Tongue (tissue), 2 donors: ENCODE measurements around the gene CNKSR3. TPM values are rescaled to one million over a fixed set of nuclear protein-coding genes. Genes with fewer than 3 reads are reported as not detected.

Experiments
- DNase-seq: peaks from one replicate; pipeline ENCODE4 v3.0.0-alpha.2; 2015
- total RNA-seq: library from RNA; depleted of rRNA; stranded (reverse); fragments of >200 nt; gene quantifications from one replicate; pipeline ENCODE4 v1.2.3, GENCODE V29; 2014

CNKSR3 gene
- total RNA-seq, 1 donor from 2014 or later = 14.8 TPM

DNA sequence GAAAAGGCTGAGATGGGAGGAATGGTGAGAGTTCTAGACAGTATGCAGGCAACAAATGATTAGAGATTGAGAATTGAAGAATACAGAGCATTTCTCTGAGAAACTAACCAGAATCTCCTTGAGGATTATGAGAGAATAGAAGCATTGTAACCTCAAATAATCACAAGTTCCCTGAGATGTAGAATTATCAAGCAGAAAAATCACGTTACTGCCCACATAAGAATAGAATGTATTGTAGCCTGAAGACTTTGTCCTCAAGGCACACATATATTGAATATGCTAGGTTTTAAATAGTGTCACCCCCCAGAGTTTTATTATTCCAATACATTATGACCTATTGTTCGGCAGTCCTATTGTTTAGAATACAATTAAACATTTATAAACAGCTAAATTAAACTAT is 57.2 kb downstream of the CNKSR3 start:
- no peak for DNase-seq

DNA sequence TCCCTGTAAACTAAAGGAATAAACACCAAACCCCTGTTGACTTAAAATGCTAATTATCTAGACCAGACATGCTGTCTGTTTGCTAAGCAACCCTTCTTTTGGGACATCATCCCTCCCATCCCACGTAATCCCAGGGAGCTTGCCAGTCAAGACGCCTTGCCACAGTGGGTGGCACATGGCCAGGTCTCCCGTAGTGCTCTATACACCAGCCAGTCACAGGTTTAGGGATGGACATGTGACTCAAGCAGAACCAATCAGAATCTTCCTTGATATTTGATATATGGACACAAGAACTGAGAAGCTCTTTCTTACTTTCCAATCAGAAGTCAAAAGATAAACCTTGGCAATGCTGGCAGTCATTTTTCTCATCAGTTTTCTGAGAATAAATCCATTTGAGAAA is 60.0 kb downstream of the CNKSR3 start:
- DNase-seq = no peak

DNA sequence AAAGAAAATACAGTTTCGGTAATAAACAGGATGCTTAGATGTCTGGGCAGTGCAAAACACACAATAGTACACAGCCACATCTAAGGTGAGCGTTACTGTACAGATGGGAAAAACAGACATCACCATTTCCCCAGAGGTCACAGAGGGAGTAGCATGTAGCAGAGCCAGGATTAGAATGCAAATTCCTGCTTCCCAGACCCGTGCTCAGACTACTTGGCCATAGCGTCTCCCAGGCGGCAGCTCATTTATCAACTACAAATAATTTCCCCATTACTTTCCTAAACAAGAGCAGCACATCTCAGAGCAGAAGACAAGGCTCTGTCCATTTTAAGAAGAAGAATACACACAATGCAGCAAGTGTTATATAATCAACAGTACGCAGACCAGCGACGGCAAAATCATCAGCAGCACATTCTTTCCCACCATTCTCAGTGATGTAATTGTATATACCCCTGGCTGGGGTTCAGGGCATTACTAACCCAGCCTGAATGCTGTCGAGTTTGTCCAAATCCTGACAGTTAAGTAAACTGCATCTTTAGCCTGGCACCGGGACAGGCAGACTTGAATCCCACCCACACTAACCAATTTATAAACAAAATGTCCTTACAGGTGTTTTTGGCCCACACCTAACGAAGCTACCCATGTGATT is 61.9 kb downstream of the CNKSR3 start:
- DNase-seq = peak; percentile 93

DNA sequence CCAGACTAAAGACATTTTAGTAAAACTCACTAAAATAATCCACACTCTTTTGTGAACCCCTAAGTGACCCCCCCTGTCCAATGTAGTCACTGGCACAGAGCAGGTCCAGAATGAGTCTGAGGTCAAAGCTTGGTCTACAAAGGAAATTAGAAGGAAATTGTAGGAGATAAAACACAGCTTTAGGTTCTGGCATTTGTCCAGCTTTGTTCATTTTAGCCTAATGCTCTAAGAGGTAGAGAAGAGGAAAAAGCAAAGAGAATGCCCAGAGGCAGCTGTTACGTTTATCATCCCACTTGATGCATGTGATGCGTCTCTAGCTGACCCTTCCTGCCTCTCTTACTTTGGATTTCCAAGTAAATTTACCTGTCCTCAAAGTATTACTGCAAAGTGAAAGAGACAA is 62.5 kb downstream of the CNKSR3 start:
- DNase-seq = peak; percentile 84

DNA sequence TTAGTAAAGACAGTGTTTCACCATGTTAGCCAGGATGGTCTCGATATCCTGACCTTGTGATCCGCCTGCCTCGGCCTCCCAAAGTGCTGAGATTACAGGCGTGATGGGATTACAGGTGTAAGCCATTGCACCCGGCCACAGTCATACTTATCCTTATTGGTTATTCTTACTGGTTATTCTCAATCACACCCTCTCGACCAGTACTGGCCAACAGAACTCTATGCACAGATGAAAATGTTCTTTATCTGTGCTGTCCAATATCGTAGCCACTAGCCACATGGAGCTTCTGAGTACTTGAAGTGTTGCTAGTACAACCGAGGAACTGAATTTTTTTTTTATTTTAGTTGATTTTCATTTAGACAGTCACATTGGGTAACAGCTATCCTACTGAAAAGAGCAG is 63.5 kb downstream of the CNKSR3 start:
- no peak for DNase-seq

DNA sequence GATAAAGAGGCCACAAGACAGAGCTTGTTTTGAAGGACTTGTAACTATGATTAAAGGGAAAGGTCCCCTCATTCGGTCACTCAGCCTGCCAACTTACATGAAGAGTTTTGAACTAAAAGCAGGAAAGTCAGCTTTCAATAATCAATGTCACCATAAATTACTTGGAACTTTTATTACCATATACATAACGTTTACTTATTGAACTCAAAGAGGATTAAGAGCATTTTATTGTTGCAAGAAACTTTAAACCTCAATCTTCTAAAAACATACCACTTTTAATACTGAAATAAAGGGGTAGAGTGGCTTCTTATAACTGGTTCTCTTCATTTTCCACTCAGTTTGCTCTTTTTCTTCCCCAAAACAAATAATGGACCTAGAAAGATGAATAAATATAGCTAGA is 65.1 kb downstream of the CNKSR3 start:
- no peak for DNase-seq

DNA sequence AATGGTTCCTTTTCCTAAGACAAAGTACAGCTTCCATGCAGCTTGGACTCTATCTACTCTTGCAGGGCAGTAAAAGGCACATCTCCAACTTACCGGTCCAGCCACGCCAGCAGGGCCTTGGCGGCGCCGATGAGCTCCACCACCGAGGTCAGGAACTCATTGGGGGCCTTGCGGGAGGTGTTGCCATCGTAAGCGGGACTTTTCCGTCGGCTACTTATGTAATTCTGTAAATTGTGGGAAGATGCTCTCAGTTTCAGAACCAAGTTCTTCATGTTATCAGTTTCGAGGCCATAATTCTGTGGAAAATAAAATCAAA is 68.5 kb downstream of the CNKSR3 start:
- DNase-seq = no peak

DNA sequence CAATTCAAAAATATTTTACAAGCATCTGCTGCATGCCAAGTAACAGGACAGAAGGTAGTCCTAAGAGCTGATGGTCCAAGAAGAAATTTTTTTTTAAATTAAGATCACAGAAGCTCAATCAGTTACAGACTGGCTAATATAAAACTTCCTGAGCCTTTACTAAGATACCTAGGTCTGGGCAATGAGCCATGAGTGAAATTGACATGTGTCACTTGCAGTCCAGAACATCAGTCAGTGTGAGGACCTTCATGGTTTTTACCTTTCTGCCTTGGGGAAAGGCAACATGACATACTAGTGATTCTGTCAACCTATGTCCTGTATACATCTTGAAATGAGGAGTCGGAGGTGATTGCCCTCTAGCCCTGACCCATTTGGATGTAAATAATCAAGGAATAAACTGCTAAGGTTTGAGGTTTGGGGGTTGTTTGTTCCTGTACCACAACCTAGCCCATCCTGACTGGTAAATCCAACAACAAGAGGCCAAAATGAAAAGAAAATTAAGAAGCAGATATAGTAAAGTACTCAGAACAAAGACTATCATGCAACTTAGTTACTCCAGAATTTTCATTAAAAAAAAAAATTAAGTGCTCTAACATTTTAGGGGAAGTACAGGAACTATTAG is 70.0 kb downstream of the CNKSR3 start:
- DNase-seq = no peak

DNA sequence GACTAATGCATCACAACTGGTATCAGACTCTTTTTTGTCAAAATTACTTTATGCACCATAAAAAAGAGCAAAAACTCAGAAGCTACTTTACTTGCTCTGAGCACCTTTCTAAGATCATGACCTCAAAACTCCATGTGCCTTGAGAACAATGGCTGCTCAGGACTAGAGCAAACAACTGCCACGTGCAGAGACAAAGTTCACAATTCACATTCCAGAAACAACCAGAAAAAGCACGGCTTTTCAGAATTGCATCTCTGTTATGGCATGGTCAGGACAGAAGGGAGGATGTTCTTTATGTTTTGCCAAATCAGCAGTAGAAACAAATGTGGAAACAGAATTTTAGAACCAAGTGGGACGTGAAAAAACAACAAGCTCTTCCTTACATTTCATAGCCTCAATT is 70.5 kb downstream of the CNKSR3 start:
- no peak for DNase-seq

DNA sequence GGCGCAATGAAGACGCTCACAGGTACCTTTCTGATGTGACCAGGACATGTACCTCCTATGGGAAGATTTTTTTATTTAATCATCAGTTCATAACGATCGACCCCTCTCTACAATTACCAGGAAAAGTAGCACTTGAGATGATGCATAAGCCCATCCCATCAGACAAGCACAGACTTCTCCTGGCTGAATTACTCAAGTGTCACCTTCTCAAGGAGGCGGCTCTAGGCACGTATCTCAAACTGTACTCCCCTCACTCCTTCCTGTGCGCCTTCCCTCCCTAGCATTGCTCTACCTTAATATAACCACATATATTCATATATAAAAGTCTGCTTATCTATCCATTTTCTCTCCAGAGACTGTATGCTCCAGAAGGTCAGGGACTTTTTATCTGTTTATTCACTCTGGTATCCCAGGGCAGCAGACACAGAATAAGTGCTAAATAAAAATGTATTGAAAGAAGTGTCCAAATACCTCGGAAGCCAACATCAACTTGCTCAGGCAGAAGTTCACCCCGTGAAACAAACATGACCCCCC is 71.5 kb downstream of the CNKSR3 start:
- no peak for DNase-seq

DNA sequence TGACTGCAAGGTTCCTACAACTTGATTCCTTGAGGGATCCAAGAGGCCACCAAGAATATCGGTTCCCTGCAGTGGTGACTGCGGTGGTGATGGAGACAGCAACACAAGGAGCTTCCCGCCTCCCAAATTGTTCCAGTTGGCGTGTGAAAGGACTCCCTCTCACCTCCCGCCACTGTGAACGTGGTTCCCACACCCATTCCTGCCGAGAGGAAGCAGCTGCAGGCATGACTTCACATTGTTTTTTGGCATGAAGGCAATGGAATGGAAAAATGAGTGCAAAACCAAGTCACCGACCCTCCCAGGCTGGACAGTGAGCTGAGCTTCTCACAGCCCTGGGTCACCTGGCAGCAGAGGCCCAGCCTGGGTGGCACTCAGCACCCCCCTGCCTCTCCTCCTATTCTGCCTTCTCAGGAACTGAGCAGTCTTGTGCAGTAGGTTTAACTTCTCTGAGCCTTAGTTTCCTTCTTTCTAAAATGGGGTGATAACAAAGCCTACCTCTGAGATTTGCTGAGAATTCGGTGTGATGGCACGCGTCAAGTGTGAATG is 75.0 kb downstream of the CNKSR3 start:
- DNase-seq = peak; percentile 62

DNA sequence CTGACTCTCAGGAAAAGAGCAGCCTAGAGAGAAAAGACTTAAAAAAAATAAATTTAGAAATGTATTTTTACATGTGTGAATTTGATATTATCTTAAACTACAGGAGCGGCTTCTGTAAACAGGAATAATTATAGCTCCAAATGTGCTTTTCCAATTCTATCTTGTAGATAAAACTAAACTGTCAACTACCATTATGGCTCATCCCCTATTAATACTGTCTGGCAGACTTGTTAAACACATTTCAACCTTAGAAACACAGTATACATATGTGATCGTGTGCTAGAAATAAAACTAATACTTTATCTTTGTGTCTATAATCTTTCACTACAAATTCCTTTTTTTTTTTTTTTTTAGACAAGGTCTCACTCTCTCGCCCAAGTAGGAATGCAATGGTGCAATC is 75.8 kb downstream of the CNKSR3 start:
- DNase-seq = no peak

DNA sequence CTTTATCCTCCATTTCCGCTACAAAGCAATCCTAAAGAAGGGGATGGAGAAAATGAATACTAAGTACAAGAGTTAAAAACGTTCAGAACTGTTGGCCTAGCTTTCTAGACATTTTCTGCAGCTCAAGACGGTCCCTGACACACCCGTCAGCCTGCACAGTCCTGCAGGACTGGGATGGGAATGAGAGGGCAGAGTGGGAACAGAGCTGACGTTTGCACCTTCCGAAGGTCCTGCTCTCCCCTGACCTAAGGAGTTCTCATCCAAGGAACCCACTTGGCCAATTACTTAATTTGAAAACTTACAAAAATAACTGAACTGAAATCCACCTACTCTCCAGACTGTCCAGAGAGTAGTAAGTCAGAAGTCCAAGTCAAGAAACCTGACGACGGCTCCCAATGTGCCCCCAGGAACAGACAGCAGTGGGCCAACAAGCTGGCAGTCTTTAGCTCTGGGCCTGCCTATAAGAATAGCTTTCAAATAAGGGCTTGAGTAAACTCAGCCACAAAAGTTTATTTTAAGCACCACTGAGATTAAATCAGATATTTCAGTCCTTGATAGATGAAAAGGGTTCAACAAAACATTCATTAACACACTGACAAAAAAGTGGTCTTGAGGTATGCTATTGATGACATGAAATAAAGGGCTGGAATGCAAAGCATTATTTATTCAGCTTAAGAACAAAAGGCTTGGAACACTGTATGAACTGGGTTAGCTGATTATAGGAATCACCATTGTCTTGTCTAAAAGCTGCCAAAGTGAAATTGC is 76.8 kb downstream of the CNKSR3 start:
- DNase-seq = no peak

DNA sequence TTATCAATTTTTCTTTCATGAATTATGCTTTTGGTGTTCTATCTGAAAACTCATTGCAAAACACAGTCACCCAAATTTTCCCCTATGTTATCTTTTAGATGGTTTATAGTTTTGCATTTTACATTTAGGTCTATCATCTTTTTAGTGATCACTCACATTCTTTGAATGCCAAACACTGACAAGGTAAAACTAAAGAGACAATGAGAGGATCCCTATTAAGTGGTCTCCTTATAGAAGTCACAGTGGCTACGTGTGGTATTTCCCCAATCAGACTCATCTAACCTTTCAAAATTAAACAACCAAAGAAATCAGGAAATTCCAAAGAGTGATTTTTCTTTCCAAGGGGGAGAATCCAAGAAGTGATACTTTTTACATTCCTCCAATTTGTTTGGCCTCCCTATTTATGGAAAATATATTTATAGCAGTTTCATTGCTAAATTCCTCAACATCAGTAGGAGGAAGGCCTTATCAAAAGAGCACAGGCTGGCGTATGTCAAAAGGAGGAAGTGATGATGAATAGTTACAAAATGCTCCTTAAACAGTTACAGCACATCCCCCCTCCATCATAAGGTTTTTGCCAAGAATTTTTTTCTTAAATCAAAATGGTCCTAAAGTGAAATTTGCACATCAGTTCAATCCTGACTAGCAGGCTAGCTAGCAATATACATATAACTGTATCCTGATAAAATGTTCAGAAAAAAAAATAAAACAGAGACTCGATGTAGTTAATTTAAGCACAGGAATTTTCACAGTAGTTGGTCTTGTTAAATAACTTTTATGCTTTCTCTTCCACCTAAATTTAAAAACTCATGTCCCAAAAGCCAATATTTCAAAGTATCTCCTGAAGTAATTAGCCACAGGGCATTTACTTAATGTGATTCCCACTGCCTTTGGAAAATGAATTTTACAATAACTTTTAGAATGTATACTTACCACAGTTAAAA is 77.7 kb downstream of the CNKSR3 start:
- no peak for DNase-seq

DNA sequence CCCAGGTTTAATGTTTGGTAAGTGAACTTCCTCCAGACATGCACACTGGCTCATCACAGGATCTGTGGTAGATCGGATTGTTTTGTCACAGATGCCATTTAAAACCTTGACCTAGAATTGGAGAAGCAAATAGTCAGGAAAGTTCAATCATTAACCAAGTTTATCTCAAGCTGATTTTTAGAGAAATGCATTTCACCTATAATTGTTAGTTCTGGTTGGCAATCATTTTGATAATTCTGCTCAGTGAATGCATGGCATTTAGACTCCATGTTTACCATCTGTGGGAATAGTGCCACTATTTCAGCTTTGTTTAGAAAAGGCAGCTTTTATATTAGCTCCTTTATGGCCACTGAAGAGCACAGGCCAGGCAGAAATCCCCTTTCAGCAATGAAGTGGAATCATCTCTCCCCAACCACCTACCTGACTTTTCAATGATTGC is 80.0 kb downstream of the CNKSR3 start:
- DNase-seq = no peak

DNA sequence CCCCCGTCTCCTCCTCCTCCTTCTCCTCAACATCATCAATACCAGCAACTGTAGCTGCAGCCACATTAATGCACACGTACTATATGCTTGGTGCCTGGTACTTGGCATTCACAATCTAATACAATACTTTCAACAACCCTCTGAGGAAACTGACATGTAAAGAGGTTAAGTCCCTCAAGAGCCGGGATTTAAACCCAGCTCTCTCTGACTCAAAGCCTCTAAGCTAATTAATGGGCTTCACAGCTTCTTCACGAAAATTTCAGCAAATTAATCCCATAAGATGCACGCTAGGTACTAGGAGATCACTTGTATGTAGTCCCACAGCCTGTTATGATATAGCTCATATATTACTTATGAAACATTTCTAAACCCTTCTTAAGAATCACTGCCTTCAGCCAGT is 80.8 kb downstream of the CNKSR3 start:
- no peak for DNase-seq

DNA sequence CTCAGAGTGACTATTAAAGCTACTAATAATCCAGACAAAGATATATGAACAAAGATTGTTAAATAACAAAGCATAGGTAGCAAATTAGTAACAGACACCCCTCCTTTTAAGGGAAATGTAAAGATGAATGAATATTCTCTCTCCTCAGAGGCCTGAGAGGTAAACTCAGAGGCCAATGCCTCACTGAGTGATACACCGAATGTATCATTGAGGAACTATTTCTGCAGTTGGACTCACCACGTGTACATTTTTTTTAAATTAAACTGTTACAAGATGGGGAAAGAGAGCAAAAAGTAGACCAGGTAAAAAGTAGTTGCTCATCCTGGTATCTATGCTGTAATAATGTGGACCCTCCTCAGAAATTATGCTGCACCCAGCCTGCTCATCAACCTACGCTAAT is 81.6 kb downstream of the CNKSR3 start:
- no peak for DNase-seq

DNA sequence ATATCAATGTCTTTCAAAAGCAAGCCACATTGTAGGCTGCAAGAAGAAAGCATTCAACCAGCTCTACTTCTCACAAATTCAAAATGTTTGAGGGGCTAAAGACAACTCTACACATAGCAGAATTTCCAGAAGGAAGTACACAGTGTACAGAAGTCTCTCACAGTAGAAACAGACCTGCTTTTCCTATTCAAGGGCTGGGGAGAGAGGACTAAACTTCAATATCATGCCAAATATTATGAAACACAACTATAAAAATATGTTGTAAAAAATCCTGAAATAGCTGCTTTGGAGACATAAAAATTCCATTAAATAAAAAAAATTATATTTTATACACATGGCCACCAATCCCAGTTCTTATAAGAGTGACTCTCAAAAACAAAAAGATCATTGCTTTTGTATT is 83.0 kb downstream of the CNKSR3 start:
- no peak for DNase-seq

DNA sequence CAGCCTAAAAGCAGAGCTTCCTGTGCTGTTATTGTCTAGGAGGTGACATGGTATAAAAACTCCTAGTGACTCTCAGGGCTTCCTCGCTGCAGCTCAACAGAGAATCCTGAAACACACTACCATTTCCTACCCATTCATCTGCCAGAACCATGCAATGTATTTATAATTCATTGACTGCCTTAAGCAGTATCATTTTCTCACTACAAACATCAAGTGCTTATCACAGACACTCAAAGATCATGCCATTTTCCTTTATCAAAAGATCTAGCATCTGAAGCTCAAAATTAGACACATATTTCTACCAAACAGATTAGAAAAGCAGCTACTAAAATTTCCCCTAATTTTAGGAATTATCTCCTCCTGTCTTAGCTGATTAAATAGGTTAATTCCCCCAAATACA is 83.5 kb downstream of the CNKSR3 start:
- DNase-seq = no peak

DNA sequence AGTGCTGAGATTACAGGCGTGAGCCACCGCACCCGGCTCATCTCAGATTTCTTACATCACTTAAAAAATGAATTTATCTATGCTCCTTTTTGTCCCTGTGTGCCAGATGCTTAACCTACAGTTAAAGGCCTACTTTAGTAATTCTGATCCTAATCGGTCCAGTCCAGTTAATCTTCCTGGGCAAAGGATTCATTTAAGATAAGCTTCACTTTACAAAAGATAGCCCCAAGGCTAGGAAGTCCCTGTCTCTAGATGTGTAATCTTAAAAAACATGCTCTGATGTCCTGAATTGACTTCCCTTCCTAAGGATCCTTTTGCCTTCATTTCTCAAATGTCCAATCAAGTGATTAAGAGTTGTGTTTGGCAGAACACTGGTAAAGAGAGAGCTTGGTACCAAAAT is 85.5 kb downstream of the CNKSR3 start:
- no peak for DNase-seq

DNA sequence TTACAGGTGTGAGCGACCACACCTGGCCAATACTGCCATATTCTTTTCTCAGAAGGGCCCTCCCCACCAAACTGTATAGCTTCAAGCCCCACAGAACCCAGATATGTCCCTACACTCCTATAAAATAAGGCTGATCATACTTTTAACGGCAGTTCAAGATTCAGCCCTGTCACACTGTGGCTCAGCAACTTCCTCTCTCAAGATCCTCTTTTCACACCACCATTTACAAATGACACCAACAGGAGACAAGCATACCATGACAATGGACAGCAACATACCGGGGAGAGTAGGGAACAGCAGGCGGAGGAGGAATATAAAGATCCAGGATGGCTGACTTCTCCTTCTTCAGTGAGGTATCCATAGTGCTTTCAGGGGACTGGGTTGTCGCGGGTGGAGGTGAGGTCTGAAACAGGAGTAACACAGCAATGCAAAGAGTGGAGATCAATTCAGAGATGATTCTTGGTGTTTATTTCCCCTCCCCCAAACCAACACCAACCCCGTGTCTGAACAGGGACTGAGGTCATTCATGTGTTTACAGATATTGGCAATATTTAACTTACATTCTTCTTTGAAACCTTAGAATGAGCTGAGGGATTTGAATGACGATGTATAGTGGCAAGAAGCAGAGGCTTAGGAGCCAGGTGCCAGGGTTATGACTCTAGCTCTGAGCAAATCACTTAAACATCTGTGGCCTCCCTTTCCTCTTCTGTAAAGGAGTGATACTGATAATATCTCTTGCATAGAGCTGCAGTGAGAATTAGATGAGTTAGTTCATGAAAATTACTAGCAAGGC is 96.3 kb downstream of the CNKSR3 start:
- DNase-seq = no peak
